LNCAP (cell line): ENCODE measurements around the gene HBS1L.

ENCODE experiments used
- TF ChIP-seq, protein P1 (sequence below): fragments of 450-650 bp; IDR thresholded peaks from 2 replicates; pipeline ENCODE4 v1.5.1; 2017; ENCODE audit warnings: mild to moderate bottlenecking

The HBS1L gene

DNA sequence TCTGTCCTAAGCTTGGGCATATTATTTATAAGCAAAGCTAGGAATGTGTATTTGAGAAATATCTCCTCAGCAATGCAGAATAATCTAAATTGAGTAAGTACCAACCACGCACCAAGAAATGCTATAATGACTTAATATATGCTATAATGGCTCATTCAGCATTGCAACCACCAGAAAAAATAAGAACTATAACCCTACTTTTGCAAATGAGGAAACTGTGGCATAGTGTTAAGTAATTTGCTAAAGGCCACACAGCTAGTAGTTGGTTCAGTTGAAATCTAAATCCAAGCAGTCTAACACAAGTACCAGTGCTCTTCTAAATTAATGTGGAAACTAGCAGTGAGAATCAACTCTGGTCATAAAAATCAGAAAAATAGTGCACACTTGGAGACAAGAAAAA is 35.7 kb downstream of the HBS1L start:
- TF ChIP-seq, protein P1, sequence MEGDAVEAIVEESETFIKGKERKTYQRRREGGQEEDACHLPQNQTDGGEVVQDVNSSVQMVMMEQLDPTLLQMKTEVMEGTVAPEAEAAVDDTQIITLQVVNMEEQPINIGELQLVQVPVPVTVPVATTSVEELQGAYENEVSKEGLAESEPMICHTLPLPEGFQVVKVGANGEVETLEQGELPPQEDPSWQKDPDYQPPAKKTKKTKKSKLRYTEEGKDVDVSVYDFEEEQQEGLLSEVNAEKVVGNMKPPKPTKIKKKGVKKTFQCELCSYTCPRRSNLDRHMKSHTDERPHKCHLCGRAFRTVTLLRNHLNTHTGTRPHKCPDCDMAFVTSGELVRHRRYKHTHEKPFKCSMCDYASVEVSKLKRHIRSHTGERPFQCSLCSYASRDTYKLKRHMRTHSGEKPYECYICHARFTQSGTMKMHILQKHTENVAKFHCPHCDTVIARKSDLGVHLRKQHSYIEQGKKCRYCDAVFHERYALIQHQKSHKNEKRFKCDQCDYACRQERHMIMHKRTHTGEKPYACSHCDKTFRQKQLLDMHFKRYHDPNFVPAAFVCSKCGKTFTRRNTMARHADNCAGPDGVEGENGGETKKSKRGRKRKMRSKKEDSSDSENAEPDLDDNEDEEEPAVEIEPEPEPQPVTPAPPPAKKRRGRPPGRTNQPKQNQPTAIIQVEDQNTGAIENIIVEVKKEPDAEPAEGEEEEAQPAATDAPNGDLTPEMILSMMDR: no peak

DNA sequence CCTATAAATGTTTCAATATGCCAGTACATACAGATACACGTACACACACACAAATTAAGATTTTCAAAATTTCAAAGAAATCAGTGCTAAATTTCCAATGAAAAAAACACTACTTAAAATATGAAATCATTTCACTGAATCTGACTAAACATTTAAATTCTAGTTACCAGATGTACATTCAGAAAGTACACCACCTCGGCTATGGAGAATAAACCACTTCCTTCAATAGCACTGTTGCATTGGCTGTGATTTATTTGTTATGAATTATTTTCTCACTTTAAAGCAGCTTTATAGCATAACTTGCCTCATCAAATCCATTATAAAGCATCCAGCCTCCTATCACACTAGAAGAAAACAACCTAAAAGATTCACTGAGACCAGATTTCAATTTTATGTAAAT is 36.6 kb downstream of the HBS1L start:
- TF ChIP-seq, protein P1: no peak

DNA sequence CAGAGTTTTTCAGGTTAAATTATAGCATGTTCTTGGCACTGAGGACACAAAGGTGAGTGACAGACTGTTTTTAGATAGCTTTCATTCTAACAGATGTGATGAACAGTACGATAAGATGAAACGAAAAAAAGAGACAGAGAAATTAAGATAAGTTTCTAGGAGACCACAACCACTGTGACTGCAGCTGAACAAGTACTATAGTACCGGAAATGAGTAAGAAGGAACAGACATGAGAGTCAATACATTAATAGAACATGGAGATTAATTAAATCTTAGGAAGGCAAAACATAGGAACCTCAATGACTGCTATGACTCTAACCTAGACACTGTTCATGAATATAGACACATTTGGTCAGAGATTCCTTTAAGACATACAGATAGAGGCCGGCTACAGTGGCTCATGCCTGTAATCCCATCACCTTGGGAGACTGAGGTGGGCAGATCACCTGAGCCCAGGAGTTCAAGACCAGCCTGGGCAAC is 40.2 kb downstream of the HBS1L start:
- TF ChIP-seq, protein P1: no peak

DNA sequence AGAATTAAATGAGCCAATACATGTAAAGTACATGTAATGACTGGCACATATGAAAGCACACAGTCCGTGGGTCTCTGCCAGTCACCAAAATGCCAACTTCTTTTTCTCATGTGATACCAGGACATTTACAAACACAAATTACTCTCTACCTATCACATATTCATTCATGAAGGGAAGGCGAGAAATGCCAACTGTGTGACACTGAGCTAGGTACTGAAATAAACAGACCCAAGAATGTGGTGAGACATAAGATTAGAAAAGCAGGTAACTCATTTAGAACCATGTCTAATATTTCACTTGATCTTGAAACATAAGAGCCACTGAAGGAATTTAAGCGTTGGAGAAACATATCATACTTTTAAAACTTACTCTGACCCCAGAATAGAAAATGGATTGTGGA is 41.4 kb downstream of the HBS1L start:
- TF ChIP-seq, protein P1: no peak

DNA sequence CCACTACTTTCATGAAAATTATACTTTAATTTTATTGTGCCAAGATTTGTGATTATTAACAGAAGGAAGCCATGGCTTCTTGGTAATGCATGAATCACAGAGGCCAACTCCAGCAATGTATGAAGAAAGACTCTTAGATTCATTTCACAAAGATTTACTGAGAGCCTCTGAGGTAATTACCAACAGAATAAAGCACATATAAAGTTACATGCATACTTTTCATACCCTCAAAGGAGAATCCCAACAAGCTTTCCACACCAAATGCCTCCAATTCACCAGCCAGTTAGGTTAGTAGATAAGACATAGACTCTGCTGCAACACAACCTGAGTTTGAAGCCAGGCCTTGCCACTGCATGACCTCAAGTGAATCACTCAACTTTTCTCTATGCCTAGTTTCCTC is 41.9 kb downstream of the HBS1L start:
- TF ChIP-seq, protein P1: no peak

DNA sequence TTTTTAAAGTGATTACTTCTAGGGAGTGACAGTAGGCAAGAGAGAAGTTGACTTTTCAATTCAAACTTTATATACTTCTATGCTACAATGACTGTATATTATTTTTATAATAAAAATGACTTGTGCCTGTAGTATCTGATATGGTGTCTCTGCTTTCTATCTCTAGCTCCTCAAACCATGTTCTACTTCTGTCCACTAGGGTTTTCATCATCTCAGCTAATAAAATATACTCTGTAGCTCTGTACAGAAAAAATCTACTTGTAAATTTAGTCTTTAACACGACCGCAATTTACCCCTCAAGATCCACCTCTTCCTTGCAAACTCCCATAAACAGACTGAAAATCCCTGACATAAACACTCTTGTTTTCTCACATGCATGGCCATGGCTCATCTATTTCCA is 42.3 kb downstream of the HBS1L start:
- TF ChIP-seq, protein P1: no peak

DNA sequence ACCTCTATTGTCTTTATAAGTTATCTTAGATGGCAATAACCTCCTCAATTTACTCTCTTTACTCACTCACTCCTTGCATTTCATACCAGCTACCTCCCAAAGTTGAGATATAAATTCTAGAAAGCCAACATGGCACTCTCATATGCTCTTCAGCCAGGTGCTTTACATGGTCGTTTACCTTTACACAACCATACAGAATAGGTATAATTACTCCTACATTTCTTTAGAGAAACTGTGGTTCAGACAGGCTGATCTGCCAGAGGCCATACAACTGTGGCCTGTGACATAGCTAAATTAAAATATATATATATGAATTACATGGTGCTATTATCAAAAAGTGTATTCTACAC is 45.7 kb downstream of the HBS1L start:
- TF ChIP-seq, protein P1: no peak
